Common myeloid progenitor, CD34-positive (primary cell): ENCODE measurements around the gene PTPRN.

Experiments
- CTCF ChIA-PET: fragments of 350-600 bp; sonication (Branson Sonifier 250); formaldehyde crosslinking; loops from one replicate; lab custom pipeline; 2021; ENCODE audit warnings: antibody characterized with exemption; lab: Charles Lee
- POLR2A ChIA-PET: fragments of 350-600 bp; sonication (Branson Sonifier 250); formaldehyde crosslinking; loops from one replicate; lab custom pipeline; 2021; ENCODE audit warnings: antibody characterized with exemption; lab: Charles Lee
- DNase-seq, 3 donors: peaks; one replicate each; pipeline versions ENCODE4 v3.0.0 to v3.0.0-alpha.2; 2013
- H3K27ac ChIP-seq, 2 experiments: 1 replicate in 1 of 2; 2 replicates in 1 of 2; pipeline ENCODE4 v1.7.0; 2013; ENCODE audit warnings: inconsistent platforms in 2 of 2, low read length in 2 of 2, mild to moderate bottlenecking in 2 of 2, low read depth in 1 of 2, moderate library complexity in 1 of 2; ENCODE audit not compliant: severe bottlenecking in 2 of 2, insufficient read depth in 1 of 2, poor library complexity in 1 of 2
- H3K27me3 ChIP-seq, 5 experiments: replicated peaks in 2 of 5; 1 replicate in 3 of 5; 2 replicates in 2 of 5; pipeline versions ENCODE4 v1.6.1 to v1.7.0; 2013; ENCODE audit warnings: low read length in 4 of 5, mild to moderate bottlenecking in 2 of 5, moderate library complexity in 2 of 5, inconsistent platforms in 1 of 5; ENCODE audit not compliant: insufficient read depth in 5 of 5, control insufficient read depth in 4 of 5
- H3K36me3 ChIP-seq, 4 experiments: 1 replicate in 2 of 4; 2 replicates in 2 of 4; pipeline versions ENCODE4 v1.6.1 to v1.7.0; 2013; ENCODE audit warnings: low read length in 3 of 4, control low read depth in 1 of 4, mild to moderate bottlenecking in 1 of 4; ENCODE audit not compliant: control insufficient read depth in 4 of 4, insufficient read depth in 4 of 4
- H3K4me1 ChIP-seq, 4 experiments: 1 replicate in 3 of 4; 2 replicates in 1 of 4; pipeline versions ENCODE4 v1.6.1 to v1.7.1; 2013; ENCODE audit warnings: low read length in 3 of 4, mild to moderate bottlenecking in 3 of 4, control low read depth in 1 of 4, inconsistent platforms in 1 of 4, moderate library complexity in 1 of 4; ENCODE audit not compliant: control insufficient read depth in 4 of 4, insufficient read depth in 4 of 4; ENCODE audit errors: control extremely low read depth in 1 of 4
- H3K4me3 ChIP-seq, 7 experiments: 1 replicate in 4 of 7; 2 replicates in 3 of 7; pipeline versions ENCODE4 v1.5.1 to v1.7.0; 2013; ENCODE audit warnings: mild to moderate bottlenecking in 7 of 7, low read length in 6 of 7, moderate library complexity in 6 of 7, inconsistent platforms in 2 of 7, low read depth in 2 of 7, control low read depth in 1 of 7; ENCODE audit not compliant: insufficient read depth in 4 of 7, control insufficient read depth in 1 of 7; ENCODE audit errors: extremely low read depth in 1 of 7
- H3K9me3 ChIP-seq, 5 experiments: 1 replicate in 4 of 5; 2 replicates in 1 of 5; pipeline versions ENCODE4 v1.6.1 to v1.7.1; 2013; ENCODE audit warnings: low read length in 4 of 5, mild to moderate bottlenecking in 2 of 5, inconsistent platforms in 1 of 5, low read depth in 1 of 5, moderate library complexity in 1 of 5; ENCODE audit not compliant: control insufficient read depth in 4 of 5, insufficient read depth in 2 of 5; ENCODE audit errors: control extremely low read depth in 1 of 5
- WGBS: methylation state at CpG from one replicate; pipeline ENCODE4 v1.1.5; 2013; ENCODE audit not compliant: insufficient coverage; 5-methylcytosine and 5-hydroxymethylcytosine counted together

The PTPRN gene

DNA sequence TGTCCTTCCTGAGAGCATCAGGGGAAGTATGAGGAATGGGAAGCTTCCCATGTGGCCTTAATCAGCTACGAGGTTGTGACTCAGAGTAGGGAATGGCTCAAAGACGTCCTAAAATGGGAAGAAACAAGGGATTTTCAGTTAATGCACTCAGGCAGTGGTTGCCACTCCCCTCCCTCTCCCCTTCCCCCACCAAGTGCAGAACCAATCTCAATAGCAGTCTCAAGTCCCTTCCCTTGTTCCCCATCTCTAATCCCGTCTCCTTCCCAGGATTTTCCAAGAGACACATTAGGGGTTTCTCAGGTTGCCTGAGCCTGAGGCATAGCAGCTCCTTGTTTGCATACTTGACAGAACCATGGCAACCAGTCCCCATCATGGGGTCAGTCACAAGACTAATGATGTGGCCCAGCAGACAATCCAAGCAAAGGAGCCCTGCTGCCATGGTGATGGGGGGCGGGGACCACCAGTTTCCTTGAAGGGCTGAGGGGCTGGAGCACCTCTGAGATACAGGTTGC is 41.6 kb upstream of the PTPRN start:
- Histone ChIP-seq H3K27me3 (peaks cover 0 to 51% (median 17%) of the 10 kb centered on the region in 5 experiments), H3K9me3 (no peaks in the 10 kb centered on the region), H3K4me1 (no peaks in the 10 kb centered on the region), H3K36me3 (no peaks in the 10 kb centered on the region), H3K4me3 (no peak overlapping the region), H3K27ac (no peak overlapping the region)
- CTCF ChIA-PET, result interaction anchor here (0.8 to 1.7 kb wide), 5 partner anchors 14 to 89 kb away, joined by 3 to 7 read pairs (median 4); no protein-coding TSS in a partner anchor
- DNase-seq, result peak in 1 of 3 donors; percentile 19
- 93% methylated on average over 3 of the region's 4 CpGs for WGBS
- POLR2A ChIA-PET, result no interaction called here

- ChIA-PET CTCF (interaction anchor here (1.1 to 1.5 kb wide), 2 partner anchors 13 to 26 kb away, joined by 4 read pairs; no protein-coding TSS in a partner anchor), POLR2A (no interaction called here)
- Histone ChIP-seq H3K9me3 (no peaks in the 10 kb centered on the region), H3K27me3 (peaks cover 0 to 55% (median 19%) of the 10 kb centered on the region in 5 experiments), H3K4me3 (no peak overlapping the region), H3K4me1 (no peaks in the 10 kb centered on the region), H3K36me3 (no peaks in the 10 kb centered on the region), H3K27ac (no peak overlapping the region)
- WGBS, result 89% methylated on average over 3 of the region's 3 CpGs
- DNase-seq, result no peak
Observed at GRCh38 chr2:219350215-219350614, 41.0 kb upstream of the PTPRN start.

DNA sequence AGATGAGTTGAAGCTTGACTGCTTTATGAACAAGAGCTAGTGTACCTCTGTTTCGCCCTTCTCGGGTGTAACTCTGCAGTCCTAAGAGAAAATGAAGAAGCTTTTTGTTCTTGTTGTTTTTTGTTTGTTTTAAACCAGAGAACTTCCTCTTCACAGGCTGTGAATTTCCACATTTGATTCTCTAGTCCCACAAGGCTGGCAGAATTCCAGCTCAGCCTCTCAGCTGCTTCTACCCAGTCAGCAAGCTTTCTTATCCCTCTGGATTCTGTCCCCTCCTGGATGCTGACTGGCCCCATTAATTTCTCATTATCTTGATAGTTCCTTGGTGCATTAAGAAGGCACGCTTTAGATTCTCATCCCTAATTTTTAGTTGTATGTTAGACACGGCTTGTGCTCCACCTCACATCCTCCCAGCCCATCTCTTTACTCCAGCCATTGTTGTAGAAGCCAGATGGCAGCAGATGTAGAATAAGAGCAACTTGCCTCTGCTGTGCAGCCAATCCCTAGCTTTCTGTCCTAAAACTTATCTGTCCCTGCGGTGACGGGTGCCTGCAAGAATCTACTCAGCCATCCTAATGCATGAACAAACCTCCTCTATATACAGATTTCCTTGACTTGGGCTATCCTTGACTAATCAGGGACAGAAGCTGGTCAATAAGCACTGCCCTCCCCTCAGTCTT is 35.7 kb upstream of the PTPRN start:
- Histone ChIP-seq H3K27me3 (peaks cover 0 to 44% (median 9%) of the 10 kb centered on the region in 5 experiments), H3K4me3 (no peak overlapping the region), H3K36me3 (no peaks in the 10 kb centered on the region), H3K27ac (no peak overlapping the region), H3K9me3 (no peaks in the 10 kb centered on the region), H3K4me1 (no peaks in the 10 kb centered on the region)
- peak in 2 of 3 donors; percentile 60 to 69 for DNase-seq
- ChIA-PET POLR2A (no interaction called here), CTCF (interaction anchor here (0.6 to 1.2 kb wide), 6 partner anchors 8 to 391 kb away, joined by 3 to 5 read pairs (median 3); no protein-coding TSS in a partner anchor)
- 80% methylated on average over 3 of the region's 6 CpGs for WGBS

DNA sequence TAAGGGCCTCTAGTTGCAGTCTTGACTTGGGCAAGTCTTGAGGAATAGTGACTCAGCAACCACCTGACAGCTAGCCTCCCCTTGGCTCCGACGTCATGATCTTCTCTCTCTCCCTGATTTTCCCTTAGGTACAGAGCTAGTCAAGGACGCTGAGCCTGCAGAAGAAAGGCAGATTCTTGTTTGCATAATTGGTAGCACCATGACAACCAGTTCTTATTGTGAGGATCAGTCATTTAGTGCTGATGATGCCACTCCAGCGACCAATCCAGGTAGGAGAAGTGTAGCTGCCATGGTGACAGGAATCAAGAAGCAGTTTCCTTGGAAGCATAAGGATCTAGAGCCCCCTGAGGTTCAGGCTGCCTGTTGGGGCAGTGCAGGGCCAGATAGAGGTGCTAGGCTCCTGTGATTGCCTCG is 26.2 kb upstream of the PTPRN start:
- peaks cover 5 to 58% (median 19%) of the 10 kb centered on the region in 5 experiments for H3K27me3 ChIP-seq
- H3K27ac ChIP-seq, result no peak overlapping the region
- peaks cover 4 to 17% (median 6%) of the 10 kb centered on the region in 5 experiments for H3K9me3 ChIP-seq
- no peaks in the 10 kb centered on the region for H3K4me1 ChIP-seq
- no peaks in the 10 kb centered on the region for H3K36me3 ChIP-seq
- H3K4me3 ChIP-seq, result no peak overlapping the region
- WGBS, result 61% methylated on average over 5 of the region's 5 CpGs
- ChIA-PET POLR2A (no interaction called here), CTCF (interaction anchor here (1.0 to 1.7 kb wide), 8 partner anchors 9 to 58 kb away, joined by 3 to 6 read pairs (median 3); no protein-coding TSS in a partner anchor)
- DNase-seq, result no peak

DNA sequence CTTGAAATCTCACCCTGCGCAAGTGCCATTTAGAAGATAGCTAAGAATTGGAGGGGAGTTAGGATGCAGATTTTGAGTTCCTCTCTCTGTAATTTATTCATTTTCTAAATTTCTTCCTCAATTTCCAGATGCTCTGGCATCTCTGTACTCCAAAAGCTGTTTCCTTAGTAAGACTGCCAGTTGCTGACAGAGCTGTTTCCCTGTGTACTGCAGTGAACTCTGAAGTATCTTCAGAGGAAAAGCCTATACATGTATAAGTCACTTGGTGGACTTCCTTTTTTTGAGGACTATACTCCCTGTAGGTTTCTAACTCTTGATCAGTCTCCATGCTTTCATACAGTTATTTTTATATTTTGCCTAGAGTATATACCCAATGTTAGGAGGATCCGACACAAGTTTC is 24.9 kb upstream of the PTPRN start:
- no peak for DNase-seq
- ChIA-PET CTCF (interaction anchor here (1.0 to 1.5 kb wide), 3 partner anchors 30 to 41 kb away, joined by 3 to 6 read pairs (median 4); no protein-coding TSS in a partner anchor), POLR2A (no interaction called here)
- H3K36me3 ChIP-seq, result no peaks in the 10 kb centered on the region
- peaks cover 4 to 17% (median 6%) of the 10 kb centered on the region in 5 experiments for H3K9me3 ChIP-seq
- peaks cover 12 to 67% (median 20%) of the 10 kb centered on the region in 5 experiments for H3K27me3 ChIP-seq
- H3K27ac ChIP-seq, result no peak overlapping the region
- H3K4me3 ChIP-seq, result no peak overlapping the region
- H3K4me1 ChIP-seq, result no peaks in the 10 kb centered on the region
- no CpG with 5 or more reads among the region's 2 CpGs for whole genome bisulfite sequencing

- WGBS, result 22% methylated on average over 24 of the region's 24 CpGs
- H3K27me3 ChIP-seq, result peaks cover 12 to 81% (median 27%) of the 10 kb centered on the region in 5 experiments
- no peak within 1 kb of the TSS for H3K4me3 ChIP-seq
- H3K36me3 ChIP-seq, result no peaks in the 10 kb centered on the region
- ChIA-PET POLR2A (no interaction called here), CTCF (interaction anchor here (1.4 kb wide), 1 partner anchor 34 kb away, joined by 6 read pairs; no protein-coding TSS in a partner anchor)
- no peak within 1 kb of the TSS for H3K27ac ChIP-seq
- DNase-seq, result no peak
- H3K9me3 ChIP-seq, result peaks cover 4 to 17% (median 6%) of the 10 kb centered on the region in 5 experiments
- no peaks in the 10 kb centered on the region for H3K4me1 ChIP-seq
Observed at GRCh38 chr2:219332542-219332941, 23.3 kb upstream of the PTPRN start, which contains the start of gene RESP18. TSS of gene RESP18 (minus strand) at chr2:219332744.
